Adrenal gland (tissue), 5 donors: Measurements from ENCODE around the gene HYKK.

Source experiments
- CTCF ChIP-seq, 6 experiments: fragments of 450-650 bp in 4 of 6; fragments of 200-600 bp in 2 of 6; sonication (generic) in 1 of 6; IDR thresholded peaks; 1 replicate in 5 of 6; 2 replicates in 1 of 6; pipeline versions ENCODE4 v1.5.1 to v1.8.0; 2016 to 2021; ENCODE audit warnings: antibody characterized with exemption in 6 of 6, mild to moderate bottlenecking in 2 of 6, moderate library complexity in 1 of 6
- POLR2A ChIP-seq, 2 donors: fragments of 450-650 bp; IDR thresholded peaks; one replicate each; pipeline ENCODE4 v1.6.1; 2017; ENCODE audit warnings: antibody characterized with exemption in 2 of 2, mild to moderate bottlenecking in 2 of 2, moderate library complexity in 1 of 2
- donor health status: DM: no; HTN: no; CAD: no.

GRCh38 chr15:78460737-78461136 lies 46.6 kb upstream of the HYKK start:
- TF ChIP-seq CTCF (IDR thresholded peaks at IDR 0.05) (no peak), POLR2A (IDR thresholded peaks at IDR 0.05) (no peak)
